Measurements from ENCODE around the gene TERT.

Gene TERT

DNA sequence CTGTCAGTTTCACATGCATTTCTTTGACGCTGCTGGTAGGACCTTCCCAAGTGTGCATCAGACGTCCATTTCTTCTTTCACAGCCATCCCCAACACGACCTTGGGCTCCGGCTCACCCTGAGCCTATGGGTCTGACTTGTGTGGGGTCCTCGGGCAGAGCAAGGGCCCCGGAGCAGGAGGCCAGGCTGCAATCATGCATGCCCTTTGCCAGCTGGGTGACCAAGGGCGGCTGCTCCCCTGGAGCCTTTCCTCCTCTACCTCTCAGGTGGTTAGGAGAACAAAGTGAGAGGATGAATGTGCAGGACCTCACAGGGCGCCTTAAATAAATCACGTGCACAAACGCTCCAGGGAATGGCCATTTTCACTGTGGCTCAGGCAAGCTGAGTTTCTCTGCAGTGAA lies 33.2 kb downstream of the TERT start:
- Histone ChIP-seq H2BK5ac (ENCODE audit: low read length) (no peak overlapping the region), H3K14ac (ENCODE audit: low read length) (no peak overlapping the region), H3K36me3 (replicated peaks in 1 of 2; ENCODE audit: control insufficient read depth in 2 of 2, insufficient read depth in 2 of 2, low read length in 2 of 2) (peaks cover 0 to 22% of the 10 kb centered on the region in 2 donors), H3K4me1 (ENCODE audit: control insufficient read depth in 2 of 2, insufficient read depth in 1 of 2, low read depth in 1 of 2, low read length in 2 of 2) (peaks cover 0 to 1% of the 10 kb centered on the region in 2 donors), H3K9me3 (replicated peaks in 1 of 2; ENCODE audit: control insufficient read depth in 2 of 2, insufficient read depth in 1 of 2, low read depth in 1 of 2, low read length in 2 of 2) (peaks cover 0 to 35% of the 10 kb centered on the region in 2 donors), H2AFZ (ENCODE audit: low read length) (no peak overlapping the region), H2AK5ac (ENCODE audit: low read depth, low read length) (no peak overlapping the region), H3K27me3 (ENCODE audit: control insufficient read depth in 3 of 3, insufficient read depth in 3 of 3, low read depth in 1 of 3, low read length in 3 of 3) (peaks cover 0 to 4% (median 0%) of the 10 kb centered on the region in 3 experiments), H4K91ac (ENCODE audit: low read depth, low read length, poor library complexity) (no peak overlapping the region), H2BK120ac (ENCODE audit: low read depth, low read length) (no peak overlapping the region), H2BK12ac (ENCODE audit: low read length) (no peak overlapping the region), H2BK15ac (ENCODE audit: low read length) (no peak overlapping the region), H3K9ac (ENCODE audit: low read depth, low read length, poor library complexity) (no peak overlapping the region), H3K79me1 (ENCODE audit: low read depth, low read length) (no peaks in the 10 kb centered on the region), H3K4me2 (ENCODE audit: insufficient read depth, low read length, poor library complexity, severe bottlenecking) (no peak overlapping the region), H3K4me3 (ENCODE audit: low read length in 2 of 2) (peak overlapping the region in 1 of 2 donors; percentile 11), H3K18ac (ENCODE audit: low read length) (no peak overlapping the region), H3K27ac (replicated peaks; ENCODE audit: low read length) (no peak overlapping the region), H3K4ac (ENCODE audit: low read length) (no peak overlapping the region), H4K8ac (ENCODE audit: low read depth, low read length) (no peak overlapping the region), H3K23ac (ENCODE audit: low read depth, low read length, poor library complexity) (no peak overlapping the region)
- WGBS, 2 donors (ENCODE audit: extremely low coverage in 2 of 2, insufficient read length in 2 of 2, insufficient replicate concordance in 1 of 2): no CpG with 5 or more reads among the region's 10 CpGs
- no peak for DNase-seq (ENCODE audit: low spot score)

DNA sequence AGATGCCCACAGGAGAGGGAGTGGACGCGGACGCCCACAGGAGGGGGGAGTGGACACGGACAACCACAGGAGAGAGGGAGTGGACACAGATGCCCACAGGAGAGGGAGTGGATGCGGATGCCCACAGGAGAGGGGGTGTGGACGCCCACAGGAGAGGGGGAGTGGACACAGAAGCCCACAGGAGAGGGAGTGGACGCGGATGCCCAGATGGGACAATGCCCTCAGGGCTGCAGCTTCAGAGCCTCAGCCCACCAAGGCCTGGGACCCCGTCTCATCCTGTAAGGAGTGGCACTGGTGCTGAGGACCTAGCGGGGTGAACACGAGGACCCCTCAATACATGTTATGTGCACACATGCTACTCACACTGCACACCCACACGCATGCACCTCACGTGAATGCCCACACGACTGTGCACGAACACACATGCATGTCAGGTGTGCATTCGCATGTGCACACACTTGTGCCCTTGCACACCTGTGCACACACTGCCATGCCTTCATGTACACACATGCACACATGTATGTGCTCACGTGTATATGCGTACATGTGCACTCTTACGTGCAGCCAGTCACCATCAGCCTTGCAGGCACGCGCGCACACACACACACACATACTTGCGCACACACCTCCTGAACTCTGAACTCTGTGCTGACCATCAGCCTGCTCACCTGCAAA lies 34.9 kb downstream of the TERT start:
- peak overlapping the region; percentile 2 for H3K14ac ChIP-seq (ENCODE audit: low read length)
- no CpG with 5 or more reads among the region's 23 CpGs for WGBS, 2 donors (ENCODE audit: extremely low coverage in 2 of 2, insufficient read length in 2 of 2, insufficient replicate concordance in 1 of 2)

DNA sequence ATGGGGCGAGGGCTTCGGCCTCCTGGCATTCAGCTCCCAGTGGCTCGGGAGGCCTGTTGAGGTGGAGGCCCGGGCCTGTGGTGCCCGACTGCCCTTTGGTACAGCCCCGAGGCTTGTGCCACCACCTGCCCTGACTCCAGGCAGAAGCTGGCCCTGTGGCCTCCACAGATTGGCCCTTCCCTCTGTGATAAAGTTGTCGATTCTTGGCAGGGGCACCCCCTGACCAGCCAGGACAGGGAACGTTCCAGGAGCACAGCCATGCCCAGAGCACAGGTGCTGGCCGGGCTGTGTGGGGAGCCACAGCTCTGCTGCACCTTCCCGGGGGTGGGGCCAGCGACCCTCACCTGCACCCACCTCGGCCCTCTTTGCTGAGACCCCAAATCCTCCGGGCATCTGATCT lies 37.0 kb downstream of the TERT start:
- Histone ChIP-seq H3K18ac (ENCODE audit: low read length) (no peak overlapping the region), H4K8ac (ENCODE audit: low read depth, low read length) (no peak overlapping the region), H3K14ac (ENCODE audit: low read length) (no peak overlapping the region), H2AFZ (ENCODE audit: low read length) (no peak overlapping the region), H3K4me1 (ENCODE audit: control insufficient read depth in 2 of 2, insufficient read depth in 1 of 2, low read depth in 1 of 2, low read length in 2 of 2) (peaks cover 0 to 6% of the 10 kb centered on the region in 2 donors), H2BK5ac (ENCODE audit: low read length) (no peak overlapping the region), H3K9me3 (replicated peaks in 1 of 2; ENCODE audit: control insufficient read depth in 2 of 2, insufficient read depth in 1 of 2, low read depth in 1 of 2, low read length in 2 of 2) (peaks cover 0 to 25% of the 10 kb centered on the region in 2 donors), H2AK5ac (ENCODE audit: low read depth, low read length) (no peak overlapping the region), H2BK12ac (ENCODE audit: low read length) (no peak overlapping the region), H3K27ac (replicated peaks; ENCODE audit: low read length) (no peak overlapping the region), H3K23ac (ENCODE audit: low read depth, low read length, poor library complexity) (no peak overlapping the region), H3K4me3 (ENCODE audit: low read length in 2 of 2) (no peak overlapping the region), H2BK15ac (ENCODE audit: low read length) (no peak overlapping the region), H3K4me2 (ENCODE audit: insufficient read depth, low read length, poor library complexity, severe bottlenecking) (no peak overlapping the region), H3K27me3 (ENCODE audit: control insufficient read depth in 3 of 3, insufficient read depth in 3 of 3, low read depth in 1 of 3, low read length in 3 of 3) (peaks cover 0 to 10% (median 0%) of the 10 kb centered on the region in 3 experiments), H2BK120ac (ENCODE audit: low read depth, low read length) (no peak overlapping the region), H3K9ac (ENCODE audit: low read depth, low read length, poor library complexity) (no peak overlapping the region), H4K91ac (ENCODE audit: low read depth, low read length, poor library complexity) (no peak overlapping the region), H3K36me3 (replicated peaks in 1 of 2; ENCODE audit: control insufficient read depth in 2 of 2, insufficient read depth in 2 of 2, low read length in 2 of 2) (peaks cover 0 to 15% of the 10 kb centered on the region in 2 donors), H3K79me1 (ENCODE audit: low read depth, low read length) (no peaks in the 10 kb centered on the region), H3K4ac (ENCODE audit: low read length) (no peak overlapping the region)
- DNase-seq (ENCODE audit: low spot score): no peak
- WGBS, 2 donors (ENCODE audit: extremely low coverage in 2 of 2, insufficient read length in 2 of 2, insufficient replicate concordance in 1 of 2): no CpG with 5 or more reads among the region's 13 CpGs

More for the DNA sequence above, 34.9 kb downstream of the TERT start:
- peak overlapping the region in 1 of 2 donors; percentile 70 for H3K4me3 ChIP-seq (ENCODE audit: low read length in 2 of 2)
- no peak overlapping the region for H2AFZ ChIP-seq (ENCODE audit: low read length)
- H2BK12ac ChIP-seq (ENCODE audit: low read length): no peak overlapping the region
- DNase-seq (ENCODE audit: low spot score): no peak
- H4K8ac ChIP-seq (ENCODE audit: low read depth, low read length): peak overlapping the region; percentile 53
- peak overlapping the region; percentile 2 for H3K23ac ChIP-seq (ENCODE audit: low read depth, low read length, poor library complexity)
- no peak overlapping the region for H3K27ac ChIP-seq (replicated peaks; ENCODE audit: low read length)
- no peak overlapping the region for H4K91ac ChIP-seq (ENCODE audit: low read depth, low read length, poor library complexity)
- H2BK15ac ChIP-seq (ENCODE audit: low read length): no peak overlapping the region
- H3K9me3 ChIP-seq (replicated peaks in 1 of 2; ENCODE audit: control insufficient read depth in 2 of 2, insufficient read depth in 1 of 2, low read depth in 1 of 2, low read length in 2 of 2): peaks cover 0 to 35% of the 10 kb centered on the region in 2 donors
- H3K36me3 ChIP-seq (replicated peaks in 1 of 2; ENCODE audit: control insufficient read depth in 2 of 2, insufficient read depth in 2 of 2, low read length in 2 of 2): peaks cover 0 to 20% of the 10 kb centered on the region in 2 donors
- no peaks in the 10 kb centered on the region for H3K79me1 ChIP-seq (ENCODE audit: low read depth, low read length)
- H3K18ac ChIP-seq (ENCODE audit: low read length): no peak overlapping the region
- H2AK5ac ChIP-seq (ENCODE audit: low read depth, low read length): no peak overlapping the region
- peaks cover 0 to 10% (median 0%) of the 10 kb centered on the region in 3 experiments for H3K27me3 ChIP-seq (ENCODE audit: control insufficient read depth in 3 of 3, insufficient read depth in 3 of 3, low read depth in 1 of 3, low read length in 3 of 3)
- H2BK5ac ChIP-seq (ENCODE audit: low read length): no peak overlapping the region
- H2BK120ac ChIP-seq (ENCODE audit: low read depth, low read length): no peak overlapping the region
- peaks cover 0 to 6% of the 10 kb centered on the region in 2 donors for H3K4me1 ChIP-seq (ENCODE audit: control insufficient read depth in 2 of 2, insufficient read depth in 1 of 2, low read depth in 1 of 2, low read length in 2 of 2)
- H3K4ac ChIP-seq (ENCODE audit: low read length): no peak overlapping the region
- H3K9ac ChIP-seq (ENCODE audit: low read depth, low read length, poor library complexity): peak overlapping the region; percentile 82
- H3K4me2 ChIP-seq (ENCODE audit: insufficient read depth, low read length, poor library complexity, severe bottlenecking): no peak overlapping the region

DNA sequence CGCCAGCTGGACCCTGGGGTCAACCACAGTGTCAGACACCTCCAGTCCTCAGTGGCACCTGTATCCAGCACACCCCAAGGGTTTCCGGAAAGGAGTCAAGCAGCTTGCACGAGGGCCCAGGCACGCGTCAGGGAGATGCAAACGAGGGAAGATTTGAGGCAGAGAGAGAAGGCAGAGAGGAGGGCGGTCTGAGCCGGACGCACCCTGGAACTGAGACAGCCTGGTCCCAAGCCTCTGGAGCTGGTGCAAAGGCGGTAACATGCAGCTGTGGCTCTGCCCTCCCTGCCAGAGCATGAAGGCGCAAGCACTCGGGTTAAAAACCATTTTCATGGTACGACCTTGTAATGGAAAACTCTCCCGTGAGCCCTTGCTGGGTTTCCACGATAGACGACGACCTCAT lies 37.5 kb downstream of the TERT start:
- no CpG with 5 or more reads among the region's 17 CpGs for WGBS, 2 donors (ENCODE audit: extremely low coverage in 2 of 2, insufficient read length in 2 of 2, insufficient replicate concordance in 1 of 2)

More for the DNA sequence above, 37.5 kb downstream of the TERT start:
- peaks cover 0 to 20% of the 10 kb centered on the region in 2 donors for H3K9me3 ChIP-seq (replicated peaks in 1 of 2; ENCODE audit: control insufficient read depth in 2 of 2, insufficient read depth in 1 of 2, low read depth in 1 of 2, low read length in 2 of 2)
- H3K4me1 ChIP-seq (ENCODE audit: control insufficient read depth in 2 of 2, insufficient read depth in 1 of 2, low read depth in 1 of 2, low read length in 2 of 2): peaks cover 0 to 6% of the 10 kb centered on the region in 2 donors
- no peaks in the 10 kb centered on the region for H3K79me1 ChIP-seq (ENCODE audit: low read depth, low read length)
- no peak overlapping the region for H3K4me2 ChIP-seq (ENCODE audit: insufficient read depth, low read length, poor library complexity, severe bottlenecking)
- no peak overlapping the region for H4K91ac ChIP-seq (ENCODE audit: low read depth, low read length, poor library complexity)
- H2BK12ac ChIP-seq (ENCODE audit: low read length): no peak overlapping the region
- no peak overlapping the region for H4K8ac ChIP-seq (ENCODE audit: low read depth, low read length)
- peaks cover 0 to 12% of the 10 kb centered on the region in 2 donors for H3K36me3 ChIP-seq (replicated peaks in 1 of 2; ENCODE audit: control insufficient read depth in 2 of 2, insufficient read depth in 2 of 2, low read length in 2 of 2)
- DNase-seq (ENCODE audit: low spot score): no peak
- H3K9ac ChIP-seq (ENCODE audit: low read depth, low read length, poor library complexity): no peak overlapping the region
- no peak overlapping the region for H2BK120ac ChIP-seq (ENCODE audit: low read depth, low read length)
- H3K18ac ChIP-seq (ENCODE audit: low read length): no peak overlapping the region
- no peak overlapping the region for H3K4me3 ChIP-seq (ENCODE audit: low read length in 2 of 2)
- no peak overlapping the region for H2AK5ac ChIP-seq (ENCODE audit: low read depth, low read length)
- no peak overlapping the region for H2BK15ac ChIP-seq (ENCODE audit: low read length)
- no peak overlapping the region for H3K23ac ChIP-seq (ENCODE audit: low read depth, low read length, poor library complexity)
- H3K14ac ChIP-seq (ENCODE audit: low read length): no peak overlapping the region
- H3K4ac ChIP-seq (ENCODE audit: low read length): no peak overlapping the region
- H3K27ac ChIP-seq (replicated peaks; ENCODE audit: low read length): no peak overlapping the region
- H2BK5ac ChIP-seq (ENCODE audit: low read length): no peak overlapping the region
- peaks cover 0 to 10% (median 0%) of the 10 kb centered on the region in 3 experiments for H3K27me3 ChIP-seq (ENCODE audit: control insufficient read depth in 3 of 3, insufficient read depth in 3 of 3, low read depth in 1 of 3, low read length in 3 of 3)
- H2AFZ ChIP-seq (ENCODE audit: low read length): no peak overlapping the region
